ENCODE results near the gene KYNU.

KYNU gene

DNA sequence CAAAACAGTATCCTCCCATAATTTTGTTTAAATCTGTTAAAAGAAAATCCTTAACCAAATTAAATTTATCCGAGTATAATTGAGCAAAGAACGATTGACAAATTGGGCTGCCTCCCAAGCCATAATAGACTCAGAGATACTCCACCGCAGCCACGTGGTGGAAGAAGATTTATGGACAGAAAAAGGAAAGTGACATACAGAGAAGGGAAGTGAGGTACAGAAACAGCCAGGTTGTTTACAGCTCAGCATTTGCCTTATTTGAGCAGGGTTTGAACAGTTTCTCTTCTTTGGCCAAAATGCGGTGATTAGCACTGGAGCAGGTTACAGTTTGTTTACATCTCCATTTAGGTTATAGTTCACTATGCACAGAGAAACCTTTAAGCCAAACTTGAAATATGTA is 60.8 kb downstream of the KYNU start:
- Histone ChIP-seq H3K4me3 (ENCODE audit: low read length) (no peak overlapping the region), H3K4me1 (ENCODE audit: control insufficient read depth, low read length) (no peaks in the 10 kb centered on the region), H3K4me2 (ENCODE audit: low read length) (no peak overlapping the region), H3K79me2 (ENCODE audit: control insufficient read depth, low read length) (no peaks in the 10 kb centered on the region), H3K9me3 (ENCODE audit: control insufficient read depth, insufficient read depth, low read length) (no peaks in the 10 kb centered on the region), H4K20me1 (ENCODE audit: control insufficient read depth, insufficient read depth, low read depth, low read length) (no peaks in the 10 kb centered on the region), H3K27ac (ENCODE audit: low read depth, low read length) (no peak overlapping the region), H3K36me3 (ENCODE audit: control insufficient read depth, low read length) (no peaks in the 10 kb centered on the region), H3F3A (ENCODE audit: control insufficient read depth, insufficient read depth) (no peaks in the 10 kb centered on the region), H3K27me3 (ENCODE audit: control insufficient read depth, low read length) (no peaks in the 10 kb centered on the region), H3K9me2 (replicated peaks; ENCODE audit: control insufficient read depth, low read length) (no peaks in the 10 kb centered on the region)
- TF ChIP-seq, protein P1, sequence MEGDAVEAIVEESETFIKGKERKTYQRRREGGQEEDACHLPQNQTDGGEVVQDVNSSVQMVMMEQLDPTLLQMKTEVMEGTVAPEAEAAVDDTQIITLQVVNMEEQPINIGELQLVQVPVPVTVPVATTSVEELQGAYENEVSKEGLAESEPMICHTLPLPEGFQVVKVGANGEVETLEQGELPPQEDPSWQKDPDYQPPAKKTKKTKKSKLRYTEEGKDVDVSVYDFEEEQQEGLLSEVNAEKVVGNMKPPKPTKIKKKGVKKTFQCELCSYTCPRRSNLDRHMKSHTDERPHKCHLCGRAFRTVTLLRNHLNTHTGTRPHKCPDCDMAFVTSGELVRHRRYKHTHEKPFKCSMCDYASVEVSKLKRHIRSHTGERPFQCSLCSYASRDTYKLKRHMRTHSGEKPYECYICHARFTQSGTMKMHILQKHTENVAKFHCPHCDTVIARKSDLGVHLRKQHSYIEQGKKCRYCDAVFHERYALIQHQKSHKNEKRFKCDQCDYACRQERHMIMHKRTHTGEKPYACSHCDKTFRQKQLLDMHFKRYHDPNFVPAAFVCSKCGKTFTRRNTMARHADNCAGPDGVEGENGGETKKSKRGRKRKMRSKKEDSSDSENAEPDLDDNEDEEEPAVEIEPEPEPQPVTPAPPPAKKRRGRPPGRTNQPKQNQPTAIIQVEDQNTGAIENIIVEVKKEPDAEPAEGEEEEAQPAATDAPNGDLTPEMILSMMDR (IDR thresholded peaks at IDR 0.05; ENCODE audit: low read depth, low read length, poor library complexity, severe bottlenecking) = no peak
- no peak for TF ChIP-seq EZH2phosphoT487 (IDR thresholded peaks at IDR 0.05; ENCODE audit: borderline replicate concordance, low read length)

- H4K20me1 ChIP-seq (ENCODE audit: control insufficient read depth, insufficient read depth, low read depth, low read length) = no peaks in the 10 kb centered on the region
- no peaks in the 10 kb centered on the region for H3K9me3 ChIP-seq (ENCODE audit: control insufficient read depth, insufficient read depth, low read length)
- H3K27me3 ChIP-seq (ENCODE audit: control insufficient read depth, low read length) = no peaks in the 10 kb centered on the region
- H3K36me3 ChIP-seq (ENCODE audit: control insufficient read depth, low read length) = no peaks in the 10 kb centered on the region
- H3K4me1 ChIP-seq (ENCODE audit: control insufficient read depth, low read length) = no peaks in the 10 kb centered on the region
- no peak overlapping the region for H3K4me2 ChIP-seq (ENCODE audit: low read length)
- no peaks in the 10 kb centered on the region for H3K9me2 ChIP-seq (replicated peaks; ENCODE audit: control insufficient read depth, low read length)
- no peaks in the 10 kb centered on the region for H3F3A ChIP-seq (ENCODE audit: control insufficient read depth, insufficient read depth)
- H3K27ac ChIP-seq (ENCODE audit: low read depth, low read length) = no peak overlapping the region
- H3K4me3 ChIP-seq (ENCODE audit: low read length) = no peak overlapping the region
- no peaks in the 10 kb centered on the region for H3K79me2 ChIP-seq (ENCODE audit: control insufficient read depth, low read length)
- TF ChIP-seq, protein P1 (IDR thresholded peaks at IDR 0.05; ENCODE audit: low read depth, low read length, poor library complexity, severe bottlenecking) = no peak
- no peak for TF ChIP-seq EZH2phosphoT487 (IDR thresholded peaks at IDR 0.05; ENCODE audit: borderline replicate concordance, low read length)
Observed at GRCh38 chr2:142940606-142941223, 63.3 kb downstream of the KYNU start.

GRCh38 chr2:142942690-142943089 is 65.2 kb downstream of the KYNU start:
- Histone ChIP-seq H3K4me2 (ENCODE audit: low read length) (no peak overlapping the region), H3K4me3 (ENCODE audit: low read length) (no peak overlapping the region), H3F3A (ENCODE audit: control insufficient read depth, insufficient read depth) (no peaks in the 10 kb centered on the region), H4K20me1 (ENCODE audit: control insufficient read depth, insufficient read depth, low read depth, low read length) (no peaks in the 10 kb centered on the region), H3K9me2 (replicated peaks; ENCODE audit: control insufficient read depth, low read length) (no peaks in the 10 kb centered on the region), H3K27me3 (ENCODE audit: control insufficient read depth, low read length) (no peaks in the 10 kb centered on the region), H3K36me3 (ENCODE audit: control insufficient read depth, low read length) (no peaks in the 10 kb centered on the region), H3K27ac (ENCODE audit: low read depth, low read length) (no peak overlapping the region), H3K79me2 (ENCODE audit: control insufficient read depth, low read length) (no peaks in the 10 kb centered on the region), H3K9me3 (ENCODE audit: control insufficient read depth, insufficient read depth, low read length) (no peaks in the 10 kb centered on the region), H3K4me1 (ENCODE audit: control insufficient read depth, low read length) (no peaks in the 10 kb centered on the region)
- TF ChIP-seq EZH2phosphoT487 (IDR thresholded peaks at IDR 0.05; ENCODE audit: borderline replicate concordance, low read length) = no peak
- TF ChIP-seq, protein P1 (IDR thresholded peaks at IDR 0.05; ENCODE audit: low read depth, low read length, poor library complexity, severe bottlenecking) = no peak
